Measurements from ENCODE around the gene SEMA7A.
A peak's percentile ranks its signal among the peaks of the same experiment; 100 is the strongest.
"Not testable (repeated sequence)": the region's sequence is repeated elsewhere in the genome, so short reads cannot be mapped to it uniquely, and the experiment has no call there.

Gene SEMA7A

GRCh38 chr15:74397239-74398068, 36.3 kb downstream of the SEMA7A start:
- peak in 1 of 2 donors; percentile 68 for DNase-seq

GRCh38 chr15:74396445-74397238, 37.1 kb downstream of the SEMA7A start:
- peak in 1 of 2 donors; percentile 83 for DNase-seq

GRCh38 chr15:74396146-74396438, 37.7 kb downstream of the SEMA7A start:
- no peak for DNase-seq

GRCh38 chr15:74395319-74396145, 38.2 kb downstream of the SEMA7A start:
- DNase-seq: no peak

- no peak for DNase-seq
These were observed 39.5 kb downstream of the SEMA7A start for GRCh38 chr15:74394090-74394846.

- DNase-seq: no peak
These were observed 40.3 kb downstream of the SEMA7A start for GRCh38 chr15:74393423-74393822.

GRCh38 chr15:74392902-74393301, 40.9 kb downstream of the SEMA7A start:
- no peak for DNase-seq

GRCh38 chr15:74392451-74392830, 41.3 kb downstream of the SEMA7A start:
- DNase-seq: no peak

- DNase-seq: no peak
These were observed 41.9 kb downstream of the SEMA7A start for GRCh38 chr15:74391582-74392450.

GRCh38 chr15:74390647-74391288, 43.0 kb downstream of the SEMA7A start:
- DNase-seq: peak in 1 of 2 donors; percentile 28

- DNase-seq: not testable (repeated sequence)
These were observed 43.6 kb downstream of the SEMA7A start for GRCh38 chr15:74390049-74390646.

- no peak for DNase-seq
These were observed 44.3 kb downstream of the SEMA7A start for GRCh38 chr15:74389241-74390048.

GRCh38 chr15:74388363-74388951, 45.3 kb downstream of the SEMA7A start:
- DNase-seq: no peak

- DNase-seq: no peak
These were observed 46.0 kb downstream of the SEMA7A start for GRCh38 chr15:74387621-74388362.

- DNase-seq: peak in 1 of 2 donors; percentile 36
These were observed 46.6 kb downstream of the SEMA7A start for GRCh38 chr15:74387141-74387541.

- DNase-seq: no peak
These were observed 47.1 kb downstream of the SEMA7A start for GRCh38 chr15:74386496-74387140.

GRCh38 chr15:74385733-74386132, 48.0 kb downstream of the SEMA7A start:
- DNase-seq: no peak
